ENCODE data around the gene GRK5.

DNA sequence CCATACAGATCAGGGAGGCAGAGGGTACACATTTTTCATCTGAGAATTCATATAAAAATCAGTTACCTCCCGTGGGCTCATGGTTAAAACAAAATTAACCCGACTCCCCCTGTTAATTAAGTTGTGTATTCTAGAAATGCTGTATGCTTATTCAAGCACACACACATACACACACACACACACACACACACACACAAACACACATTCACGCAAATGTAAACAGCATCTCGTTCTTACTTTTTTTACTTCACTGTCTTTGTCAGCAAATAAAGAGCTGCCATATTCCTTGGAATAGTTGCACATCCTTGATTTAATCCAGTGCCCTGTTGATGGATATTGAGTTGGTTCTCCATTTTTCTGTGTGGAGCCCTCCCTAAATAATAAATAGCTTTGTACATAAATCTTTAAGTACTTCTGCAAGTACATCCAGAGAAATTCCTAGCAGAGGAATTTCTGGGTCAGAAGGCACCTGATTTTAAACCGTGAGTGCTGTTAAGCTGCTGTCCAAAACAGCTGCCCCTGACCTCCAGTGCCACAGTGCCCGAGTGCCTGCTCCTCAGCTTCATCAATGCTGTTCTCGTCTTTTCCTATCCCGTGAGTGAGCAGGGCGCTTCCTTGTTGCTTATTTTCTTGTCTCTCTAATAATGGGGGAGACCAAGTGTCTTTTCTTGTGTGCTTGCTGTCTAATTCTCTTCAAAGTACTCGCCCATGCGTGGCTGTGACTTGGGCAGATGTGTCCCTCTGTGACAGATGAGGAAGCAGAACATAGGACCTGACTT lies 217.9 kb downstream of the GRK5 start:
- TF ChIP-seq CTCF (IDR thresholded peaks at IDR 0.05) (no peak), POLR2A (IDR thresholded peaks at IDR 0.05) (no peak)

All from lower leg skin (tissue), 3 donors.